OCI-LY7 (cell line): ENCODE results near the gene RNF152.

Experiments used
- CTCF ChIP-seq: fragments of 200-600 bp; sonication (generic); conservative IDR thresholded peaks from 2 replicates; pipeline ENCODE4 v1.5.1; 2014; ENCODE audit warnings: mild to moderate bottlenecking, antibody characterized with exemption, low read length, moderate library complexity, mixed read lengths
- EZH2phosphoT487 ChIP-seq: fragments of 200-600 bp; sonication (generic); IDR thresholded peaks from 2 replicates; pipeline ENCODE4 v1.6.1; 2018; ENCODE audit warnings: low read depth, borderline replicate concordance, mild to moderate bottlenecking, mixed run types, antibody characterized with exemption, low read length, moderate library complexity, mixed read lengths

GRCh38 chr18:61824733-61825363 lies 68.0 kb downstream of the RNF152 start:
- no peak for TF ChIP-seq CTCF
- TF ChIP-seq EZH2phosphoT487, result no peak
